Stimulated activated naive CD8-positive, alpha-beta T cell treated with anti-CD3 and anti-CD28 coated beads, Interleukin-15, amount 100 ng/mL, for 72 hours (primary cell): ENCODE results near the gene OSBPL7.

ENCODE experiments used
- ATAC-seq: fragments of 150-1000 bp; cut with Tn5 transposase; 2 replicates; pipeline ENCODE4 v1.10.0; 2021; ENCODE audit warnings: mild to moderate bottlenecking, moderate library complexity
- DNase-seq, 2 donors: peaks; one replicate each; pipeline ENCODE4 v3.0.0; 2021 to 2022
- H3K27ac Mint-ChIP-seq, 2 donors: one replicate each; pipeline ENCODE4 v1.8.0; 2022; ENCODE audit warnings: mild to moderate bottlenecking in 2 of 2, mixed read lengths in 2 of 2, moderate library complexity in 2 of 2
- H3K27me3 Mint-ChIP-seq: one replicate; pipeline ENCODE4 v1.8.0; 2022; ENCODE audit warnings: mixed read lengths
- H3K4me1 Mint-ChIP-seq: one replicate; pipeline ENCODE4 v1.8.0; 2022; ENCODE audit warnings: mild to moderate bottlenecking, mixed read lengths
- H3K4me3 Mint-ChIP-seq, 2 donors: one replicate each; pipeline ENCODE4 v1.8.0; 2022; ENCODE audit warnings: mild to moderate bottlenecking in 2 of 2, mixed read lengths in 2 of 2, moderate library complexity in 1 of 2
- H3K9me3 Mint-ChIP-seq, 2 donors: one replicate each; pipeline ENCODE4 v1.8.0; 2022; ENCODE audit warnings: mixed read lengths in 2 of 2

OSBPL7 gene

GRCh38 chr17:47806913-47807255 is 14.7 kb downstream of the OSBPL7 start:
- no peak for DNase-seq
- no peak for ATAC-seq
- peaks cover 14% of the 10 kb centered on the region for H3K27me3 Mint-ChIP-seq
- H3K9me3 Mint-ChIP-seq = no peaks in the 10 kb centered on the region
- H3K4me1 Mint-ChIP-seq = peaks cover 17% of the 10 kb centered on the region
- H3K4me3 Mint-ChIP-seq = no peak overlapping the region
- H3K27ac Mint-ChIP-seq = no peak overlapping the region

DNA sequence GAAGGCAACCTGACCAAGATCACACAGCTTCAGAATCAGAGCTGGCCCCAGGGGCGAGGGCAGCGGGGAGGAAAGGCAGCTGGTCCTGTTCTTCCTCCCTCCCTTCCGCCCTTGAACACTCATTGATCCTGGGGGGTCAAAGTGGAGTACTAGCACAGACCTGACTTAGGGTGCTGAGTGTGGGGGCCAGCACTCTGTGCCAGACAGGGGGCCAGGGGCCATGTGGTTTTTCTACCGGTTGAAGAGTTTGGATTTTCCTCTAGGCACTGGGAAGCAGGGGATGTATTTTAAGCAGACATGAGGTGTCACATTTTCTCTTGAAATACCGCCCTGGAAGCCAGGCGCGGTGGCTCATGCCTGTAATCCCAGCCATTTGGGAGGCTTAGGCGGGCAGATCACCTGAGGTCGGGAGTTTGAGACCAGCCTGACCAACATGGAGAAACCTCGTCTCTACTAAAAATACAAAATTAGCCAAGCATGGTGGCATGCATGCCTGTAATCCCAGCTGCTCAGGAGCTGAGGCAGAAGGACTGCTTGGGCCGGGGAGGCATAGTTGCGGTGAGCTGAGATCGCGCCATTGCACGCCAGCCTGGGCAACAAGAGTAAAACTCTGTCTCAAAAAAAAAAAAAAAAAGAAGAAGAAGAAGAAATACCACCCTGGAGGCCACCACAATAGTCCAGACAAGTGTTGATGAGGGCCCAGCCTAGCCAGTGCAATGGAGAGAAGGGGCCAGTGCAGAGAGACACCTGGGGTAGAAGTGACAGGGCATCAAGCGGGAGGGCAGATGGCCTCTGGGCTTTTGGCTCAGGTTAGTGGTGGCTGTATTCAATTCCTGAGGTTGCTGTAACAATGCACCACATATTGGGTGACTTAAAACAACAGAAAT is 15.3 kb downstream of the OSBPL7 start:
- no peak for ATAC-seq
- DNase-seq = no peak
- H3K27me3 Mint-ChIP-seq = peaks cover 14% of the 10 kb centered on the region
- no peak overlapping the region for H3K4me3 Mint-ChIP-seq
- H3K27ac Mint-ChIP-seq = no peak overlapping the region
- no peaks in the 10 kb centered on the region for H3K9me3 Mint-ChIP-seq
- peaks cover 13% of the 10 kb centered on the region for H3K4me1 Mint-ChIP-seq

DNA sequence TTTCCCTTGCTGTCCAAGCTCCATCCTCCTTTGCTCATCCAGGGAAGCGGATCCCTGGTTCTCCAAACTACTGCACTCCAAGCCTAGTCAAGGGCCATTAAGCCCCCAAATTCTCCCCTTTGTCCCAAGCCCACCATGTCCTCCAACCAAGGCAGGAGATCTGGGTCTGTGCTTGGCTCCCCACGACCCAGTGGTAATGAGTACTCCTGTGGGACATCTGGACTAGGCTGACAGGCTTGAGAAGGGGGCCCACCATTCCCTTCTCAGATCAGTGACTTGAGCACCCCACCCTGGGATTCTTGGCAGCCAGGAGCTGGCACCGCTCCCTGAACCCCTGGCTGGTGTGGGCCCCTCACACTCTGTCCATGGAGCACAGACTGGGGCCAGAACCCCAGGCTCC is 17.1 kb downstream of the OSBPL7 start:
- peaks cover 14% of the 10 kb centered on the region for H3K27me3 Mint-ChIP-seq
- H3K4me1 Mint-ChIP-seq = no peaks in the 10 kb centered on the region
- H3K27ac Mint-ChIP-seq = no peak overlapping the region
- ATAC-seq (no peak), DNase-seq (no peak)
- H3K9me3 Mint-ChIP-seq = no peaks in the 10 kb centered on the region
- H3K4me3 Mint-ChIP-seq = no peak overlapping the region

GRCh38 chr17:47803751-47804150 is 17.8 kb downstream of the OSBPL7 start:
- no peak for DNase-seq
- no peaks in the 10 kb centered on the region for H3K4me1 Mint-ChIP-seq
- no peaks in the 10 kb centered on the region for H3K9me3 Mint-ChIP-seq
- ATAC-seq = no peak
- H3K27me3 Mint-ChIP-seq = peaks cover 14% of the 10 kb centered on the region
- no peak overlapping the region for H3K27ac Mint-ChIP-seq
- H3K4me3 Mint-ChIP-seq = no peak overlapping the region

- ATAC-seq (no peak), DNase-seq (no peak)
- no peaks in the 10 kb centered on the region for H3K4me1 Mint-ChIP-seq
- peaks cover 14% of the 10 kb centered on the region for H3K27me3 Mint-ChIP-seq
- H3K9me3 Mint-ChIP-seq = no peaks in the 10 kb centered on the region
- no peak overlapping the region for H3K4me3 Mint-ChIP-seq
- no peak overlapping the region for H3K27ac Mint-ChIP-seq
These were observed 18.4 kb downstream of the OSBPL7 start for GRCh38 chr17:47803201-47803600.

DNA sequence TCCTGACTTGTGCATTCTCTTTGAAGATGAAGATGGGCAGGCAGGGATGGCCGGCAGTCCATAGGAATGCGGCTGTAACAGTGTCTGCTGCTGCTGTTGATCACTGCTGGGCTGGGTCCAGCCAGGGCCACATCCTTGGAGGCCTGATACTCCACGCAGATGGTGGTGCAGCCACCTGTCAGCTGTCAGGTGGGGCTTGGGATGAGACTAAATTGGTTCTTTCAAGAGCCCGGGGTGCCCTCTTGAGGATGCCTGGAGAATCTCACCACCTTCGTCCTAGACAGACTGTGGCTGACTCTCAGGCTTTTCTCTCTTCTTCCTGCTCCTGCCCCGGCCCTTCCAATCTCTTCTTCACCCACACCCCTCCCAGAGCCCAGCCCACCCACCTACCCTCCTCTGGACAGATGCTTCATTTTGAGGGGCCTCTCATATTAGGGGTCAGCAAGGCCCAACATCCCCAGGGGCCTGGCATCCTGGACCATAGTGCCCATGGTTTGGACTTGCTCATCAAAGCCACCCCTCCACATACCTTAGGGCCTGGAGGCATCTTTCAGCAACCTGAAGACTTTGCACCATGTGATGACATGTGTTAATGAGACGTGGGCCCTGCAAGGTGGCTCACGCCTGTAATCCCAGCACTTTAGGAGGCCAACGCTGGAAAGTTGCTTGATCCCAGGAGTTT is 19.1 kb downstream of the OSBPL7 start:
- H3K27me3 Mint-ChIP-seq = peaks cover 19% of the 10 kb centered on the region

DNA sequence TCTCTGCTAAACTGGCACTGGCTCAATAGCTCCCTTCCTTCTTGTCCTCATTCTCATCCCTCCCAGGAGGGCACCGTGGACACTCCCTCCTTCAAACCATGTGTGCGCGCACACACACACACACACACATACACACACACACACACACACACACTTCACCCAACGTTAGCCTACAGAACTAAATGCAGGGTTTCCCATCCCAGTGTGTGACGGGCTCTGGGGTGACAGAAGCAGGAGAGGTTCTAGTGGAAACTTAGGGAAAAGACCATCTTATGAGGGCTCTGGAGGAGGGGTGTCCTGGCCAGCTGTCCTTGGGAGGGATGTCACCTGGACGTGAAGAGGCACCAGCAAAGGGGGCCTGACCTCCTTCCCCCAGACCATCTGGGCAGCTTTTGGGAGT is 19.7 kb downstream of the OSBPL7 start:
- Mint-ChIP-seq H3K9me3 (no peaks in the 10 kb centered on the region), H3K4me3 (no peak overlapping the region), H3K27ac (no peak overlapping the region), H3K27me3 (peaks cover 20% of the 10 kb centered on the region), H3K4me1 (no peaks in the 10 kb centered on the region)
- ATAC-seq = no peak
- DNase-seq = no peak

More for the DNA sequence above, 19.1 kb downstream of the OSBPL7 start:
- Mint-ChIP-seq H3K4me1 (no peaks in the 10 kb centered on the region), H3K27ac (no peak overlapping the region), H3K9me3 (no peaks in the 10 kb centered on the region), H3K4me3 (no peak overlapping the region)
- DNase-seq (peak; percentile 48 to 58), ATAC-seq (peak; percentile 96)

DNA sequence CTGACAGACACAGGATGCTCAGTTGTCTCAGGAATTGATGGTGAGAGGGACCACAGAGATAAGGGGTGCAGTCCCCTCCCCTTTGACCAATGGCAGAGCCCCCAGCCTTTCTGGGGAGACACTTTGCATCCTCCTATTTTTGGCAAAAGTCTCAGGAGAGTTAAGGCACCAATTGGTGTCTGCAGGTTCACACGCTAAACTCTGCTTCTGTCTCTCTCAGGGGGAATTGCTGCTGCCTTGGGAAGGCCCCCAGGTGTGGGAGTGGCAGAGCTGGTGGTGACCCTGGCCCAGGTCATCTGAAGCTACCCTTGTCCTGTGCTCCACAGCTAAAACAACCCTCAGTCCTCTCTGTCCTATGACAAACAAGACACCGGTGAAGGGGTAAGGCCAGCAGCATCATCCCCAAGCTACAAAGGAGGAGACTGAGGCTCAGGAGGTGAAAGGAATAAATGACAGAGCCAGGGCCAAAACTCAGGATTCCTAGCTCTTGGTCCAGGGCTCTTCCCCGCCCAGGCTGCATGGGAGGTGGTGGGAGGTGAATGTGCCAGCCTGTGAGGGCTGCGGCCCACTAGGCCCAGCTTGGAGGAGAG is 20.3 kb downstream of the OSBPL7 start:
- H3K27ac Mint-ChIP-seq = no peak overlapping the region
- DNase-seq (no peak), ATAC-seq (no peak)
- no peak overlapping the region for H3K4me3 Mint-ChIP-seq
- H3K4me1 Mint-ChIP-seq = no peaks in the 10 kb centered on the region
- peaks cover 20% of the 10 kb centered on the region for H3K27me3 Mint-ChIP-seq
- no peaks in the 10 kb centered on the region for H3K9me3 Mint-ChIP-seq

GRCh38 chr17:47800686-47801085 is 20.9 kb downstream of the OSBPL7 start:
- H3K4me3 Mint-ChIP-seq = no peak overlapping the region
- H3K27me3 Mint-ChIP-seq = peaks cover 20% of the 10 kb centered on the region
- no peak overlapping the region for H3K27ac Mint-ChIP-seq
- ATAC-seq (no peak), DNase-seq (no peak)
- no peaks in the 10 kb centered on the region for H3K4me1 Mint-ChIP-seq
- no peaks in the 10 kb centered on the region for H3K9me3 Mint-ChIP-seq

- Mint-ChIP-seq H3K27ac (no peak overlapping the region), H3K4me1 (no peaks in the 10 kb centered on the region), H3K9me3 (no peaks in the 10 kb centered on the region), H3K4me3 (no peak overlapping the region), H3K27me3 (peaks cover 36% of the 10 kb centered on the region)
- ATAC-seq (no peak), DNase-seq (no peak)
These were observed 23.8 kb downstream of the OSBPL7 start for GRCh38 chr17:47797797-47798196.

GRCh38 chr17:47792979-47793378 is 28.6 kb downstream of the OSBPL7 start:
- Mint-ChIP-seq H3K9me3 (no peaks in the 10 kb centered on the region), H3K27me3 (peaks cover 83% of the 10 kb centered on the region), H3K4me3 (no peak overlapping the region), H3K4me1 (peaks cover 18% of the 10 kb centered on the region), H3K27ac (no peak overlapping the region)
- ATAC-seq = no peak
- no peak for DNase-seq

DNA sequence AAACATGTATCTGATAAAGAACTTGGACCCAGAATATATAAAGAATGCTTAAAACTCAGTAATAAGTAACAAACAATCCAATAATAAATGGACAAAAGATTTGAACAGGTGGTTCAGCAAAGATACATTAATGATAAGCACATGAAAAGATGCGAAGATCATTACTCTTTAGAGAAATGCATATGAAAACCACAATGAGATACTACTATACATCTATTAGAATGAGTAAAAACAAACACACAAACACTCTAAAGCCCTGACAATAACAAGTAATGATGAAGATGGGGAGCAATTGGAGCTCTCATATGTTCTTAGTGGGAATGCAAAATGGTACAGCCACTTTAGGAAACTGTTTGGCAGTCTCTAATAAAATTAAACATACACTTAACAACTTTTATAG is 29.1 kb downstream of the OSBPL7 start:
- DNase-seq (no peak), ATAC-seq (no peak)
- no peaks in the 10 kb centered on the region for H3K9me3 Mint-ChIP-seq
- no peak overlapping the region for H3K27ac Mint-ChIP-seq
- H3K4me3 Mint-ChIP-seq = no peak overlapping the region
- peaks cover 83% of the 10 kb centered on the region for H3K27me3 Mint-ChIP-seq
- peaks cover 18% of the 10 kb centered on the region for H3K4me1 Mint-ChIP-seq

DNA sequence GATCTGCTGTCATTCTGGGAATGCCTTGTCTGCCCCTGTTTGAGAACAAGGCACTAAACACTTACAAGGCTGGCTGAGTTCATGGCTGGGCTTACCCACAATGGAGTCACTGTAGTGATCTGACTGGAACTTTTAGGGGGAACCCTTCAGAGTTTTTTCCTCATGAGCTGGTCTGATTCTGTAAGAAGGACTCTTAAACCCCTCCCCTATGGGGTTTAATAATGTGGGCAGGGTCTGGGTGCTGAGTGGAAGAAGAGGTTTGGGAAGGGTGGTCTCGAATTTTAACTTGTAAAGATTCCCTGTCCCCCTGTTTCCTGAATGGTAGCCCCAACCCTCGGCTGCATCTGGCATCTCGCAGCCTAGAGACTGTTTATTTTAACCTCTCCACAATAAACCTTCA is 30.6 kb downstream of the OSBPL7 start:
- no peak for ATAC-seq
- no peak for DNase-seq
- Mint-ChIP-seq H3K27me3 (peaks cover 93% of the 10 kb centered on the region), H3K27ac (no peak overlapping the region), H3K4me1 (peaks cover 18% of the 10 kb centered on the region), H3K9me3 (no peaks in the 10 kb centered on the region), H3K4me3 (peak overlapping the region in 1 of 2 donors; percentile 39)

- no peaks in the 10 kb centered on the region for H3K9me3 Mint-ChIP-seq
- DNase-seq (peak; percentile 66 to 73), ATAC-seq (peak; percentile 99)
- H3K27me3 Mint-ChIP-seq = peaks cover 96% of the 10 kb centered on the region
- H3K4me1 Mint-ChIP-seq = peaks cover 18% of the 10 kb centered on the region
- H3K27ac Mint-ChIP-seq = no peak overlapping the region
- peak overlapping the region; percentile 83 to 89 for H3K4me3 Mint-ChIP-seq
These were observed 31.7 kb downstream of the OSBPL7 start for GRCh38 chr17:47789611-47790561.

DNA sequence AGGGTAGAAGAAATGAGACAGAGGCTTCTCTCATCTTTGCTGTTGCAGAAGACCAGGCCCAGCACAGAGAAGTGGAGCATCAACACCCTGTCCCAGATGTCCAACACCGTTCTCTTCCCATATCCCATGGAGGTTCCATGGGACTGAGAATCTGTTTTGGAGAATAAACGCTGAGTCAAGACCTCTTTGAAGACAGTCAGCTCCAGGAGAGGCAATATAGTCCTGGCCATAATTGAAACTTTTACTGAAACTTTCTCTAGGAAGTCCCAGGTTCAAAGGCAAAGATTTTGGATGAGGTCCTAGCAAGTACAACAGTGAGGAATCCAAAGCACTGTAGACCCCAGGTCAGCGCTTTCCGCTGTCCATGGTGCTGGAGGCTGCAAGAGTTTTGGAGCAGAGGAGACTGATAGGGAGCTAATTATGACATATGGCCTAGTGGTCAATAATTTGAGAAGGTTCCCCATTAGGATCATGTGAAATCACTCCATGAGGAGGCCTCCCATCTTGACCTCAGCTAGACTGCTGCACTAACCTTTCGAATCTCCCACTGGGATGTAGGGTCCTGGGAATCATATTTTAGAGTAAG is 36.0 kb downstream of the OSBPL7 start:
- no peak for ATAC-seq
- Mint-ChIP-seq H3K27ac (peak overlapping the region in 1 of 2 donors; percentile 54), H3K9me3 (no peaks in the 10 kb centered on the region), H3K4me3 (no peak overlapping the region), H3K4me1 (peaks cover 14% of the 10 kb centered on the region), H3K27me3 (peaks cover 81% of the 10 kb centered on the region)
- no peak for DNase-seq
